Measurements from ENCODE around the gene FAM13B. TPM values are rescaled to one million over a fixed set of nuclear protein-coding genes. Genes with fewer than 3 reads are reported as not detected.

FAM13B gene
- total and polyA plus RNA-seq, 2 of the 8 experiments (the other 6 are each of a cell fraction or from before 2014, with no cell fraction given), result 6.4 to 17.0 TPM

DNA sequence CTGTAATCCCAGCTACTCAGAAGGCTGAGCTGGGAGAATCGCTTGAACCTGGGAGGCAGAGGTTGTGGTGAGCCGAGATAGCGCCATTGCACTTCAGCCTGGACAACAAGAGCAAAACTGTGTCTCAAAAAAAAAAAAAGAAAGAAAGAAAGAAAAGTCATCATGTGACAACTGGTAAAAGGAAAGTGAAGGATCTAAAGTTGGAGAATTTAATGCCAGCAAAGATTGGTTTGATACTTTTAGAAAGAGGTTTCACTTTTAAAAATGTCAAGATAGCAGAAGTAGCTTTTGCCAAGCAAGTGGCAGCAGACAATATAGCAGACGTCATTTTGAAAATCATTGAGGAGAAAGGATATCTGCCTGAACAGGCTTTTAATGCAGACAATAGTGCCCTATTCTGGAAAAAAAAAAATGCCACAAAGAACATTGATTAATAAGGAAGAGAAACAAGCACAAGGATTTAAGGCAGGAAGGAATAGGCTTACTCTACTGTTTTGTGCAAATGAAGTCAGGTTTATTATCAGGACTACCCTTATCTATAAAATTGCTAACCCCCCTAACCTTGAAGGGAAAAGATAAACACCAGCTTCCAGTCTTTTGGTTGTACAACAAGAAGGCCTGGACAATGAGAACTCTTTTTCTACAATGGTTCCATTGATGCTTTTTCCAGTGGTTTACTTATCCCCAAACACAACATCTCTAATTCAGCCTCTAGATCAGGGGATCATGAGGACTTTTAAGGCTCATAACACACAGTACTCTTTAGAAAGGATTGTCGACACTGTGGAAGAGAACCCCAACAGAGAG is 131.7 kb downstream of the FAM13B start:
- no peak overlapping the region for H4K91ac ChIP-seq (replicated peaks; ENCODE audit: insufficient read length, low read length)
- H3K23ac ChIP-seq (ENCODE audit: insufficient read length), result no peak overlapping the region
- 0 out of 2 replicates have a peak overlapping the region, but pooled peaks have one; percentile 34 for H2AFZ ChIP-seq (ENCODE audit: low read length)
- no peak overlapping the region for H2BK120ac ChIP-seq (replicated peaks; ENCODE audit: low read depth, low read length)
- no peak overlapping the region for H3K14ac ChIP-seq (ENCODE audit: insufficient read length)
- no peak overlapping the region for H4K5ac ChIP-seq (ENCODE audit: insufficient read length, low read depth, low read length)
- no peak overlapping the region for H3K4ac ChIP-seq (replicated peaks; ENCODE audit: insufficient read length, low read depth, low read length)
- H3K56ac ChIP-seq (replicated peaks; ENCODE audit: insufficient read length, low read depth, low read length), result no peak overlapping the region
- no peak overlapping the region for H3K9ac ChIP-seq (replicated peaks in 1 of 4; ENCODE audit: extremely low read depth in 1 of 4, low read depth in 3 of 4, low read length in 3 of 4)
- no peaks in the 10 kb centered on the region for H3K4me1 ChIP-seq (replicated peaks in 1 of 4; ENCODE audit: control insufficient read depth in 3 of 4, insufficient read depth in 4 of 4, low read length in 3 of 4)
- no peak overlapping the region for H2BK12ac ChIP-seq (ENCODE audit: low read depth, low read length)
- no peak overlapping the region for H2BK20ac ChIP-seq (ENCODE audit: low read length)
- H3K36me3 ChIP-seq (ENCODE audit: control insufficient read depth in 2 of 4, insufficient read depth in 4 of 4, low read length in 3 of 4), result no peaks in the 10 kb centered on the region
- H3K27ac ChIP-seq (ENCODE audit: low read depth, low read length), result no peak overlapping the region
- no peaks in the 10 kb centered on the region for H3K79me1 ChIP-seq (ENCODE audit: low read depth, low read length)
- H3K27me3 ChIP-seq (replicated peaks in 1 of 4; ENCODE audit: control insufficient read depth in 3 of 4, extremely low read depth in 1 of 4, insufficient read depth in 3 of 4, low read length in 3 of 4), result no peaks in the 10 kb centered on the region
- H3K9me3 ChIP-seq (ENCODE audit: insufficient read depth in 2 of 2, low read depth in 1 of 2, low read length in 1 of 2), result no peaks in the 10 kb centered on the region
- no peaks in the 10 kb centered on the region for H3K79me2 ChIP-seq (ENCODE audit: control insufficient read depth in 1 of 2, insufficient read depth in 2 of 2, low read length in 2 of 2)
- DNase-seq (ENCODE audit: low read depth in 1 of 2, low spot score in 2 of 2) (no peak), FAIRE-seq (no peak)
- H2BK5ac ChIP-seq (ENCODE audit: low read depth, low read length), result no peak overlapping the region
- H3K23me2 ChIP-seq (ENCODE audit: low read depth, low read length), result no peaks in the 10 kb centered on the region
- H3K18ac ChIP-seq (ENCODE audit: extremely low read depth, low read length), result no peak overlapping the region
- no peak overlapping the region for H2BK15ac ChIP-seq (ENCODE audit: low read length)
- CTCF ChIA-PET (ENCODE audit: partially characterized antibody), result interaction anchor here (0.7 to 0.9 kb wide), 2 partner anchors 12 to 162 kb away, joined by 3 to 4 read pairs; no protein-coding TSS in a partner anchor
- no peak overlapping the region for H4K8ac ChIP-seq (ENCODE audit: extremely low read depth, insufficient read depth, low read length)
- H4K20me1 ChIP-seq (replicated peaks in 1 of 2; ENCODE audit: control insufficient read depth in 1 of 2, insufficient read depth in 2 of 2, low read length in 2 of 2), result no peaks in the 10 kb centered on the region
- H2AK5ac ChIP-seq (ENCODE audit: low read depth, low read length), result no peak overlapping the region
- H3K4me2 ChIP-seq (ENCODE audit: insufficient read depth in 1 of 2, low read depth in 2 of 2, low read length in 2 of 2), result no peak overlapping the region
- H3K4me3 ChIP-seq (ENCODE audit: extremely low read depth in 1 of 4, insufficient read depth in 2 of 4, low read depth in 3 of 4, low read length in 4 of 4), result no peak overlapping the region
- 81% methylated on average over 3 of the region's 5 CpGs; no CpG with 5 or more reads in 1 of the 2 experiments for WGBS, 2 experiments (ENCODE audit: extremely low coverage in 1 of 2, insufficient coverage in 1 of 2, insufficient read length in 1 of 2, insufficient replicate concordance in 2 of 2, low coverage in 1 of 2, low lambda C conversion rate in 2 of 2, missing lambda C conversion rate in 1 of 2)
- POLR2A ChIA-PET (ENCODE audit: partially characterized antibody), result no interaction called here
- TF ChIP-seq CBX5 (IDR thresholded peaks at IDR 0.05; ENCODE audit: low read depth, low read length), result no peak
- TF ChIP-seq HDAC2 (IDR thresholded peaks at IDR 0.05; ENCODE audit: borderline replicate concordance in 1 of 2, low read depth in 2 of 2, low read length in 2 of 2), result no peak
- no peak for TF ChIP-seq E2F6 (IDR thresholded peaks at IDR 0.05)
- TF ChIP-seq CBX8 (IDR thresholded peaks at IDR 0.05; ENCODE audit: borderline replicate concordance, low read depth, low read length), result no peak
- no peak for TF ChIP-seq KDM4A (IDR thresholded peaks at IDR 0.05; ENCODE audit: low read depth, low read length, severe bottlenecking)
- no peak for TF ChIP-seq EZH2 (IDR thresholded peaks at IDR 0.05; ENCODE audit: low read depth, low read length, severe bottlenecking)
- no peak for TF ChIP-seq USF2 (IDR thresholded peaks at IDR 0.05; ENCODE audit: low read length)
- no peak for TF ChIP-seq MAFK (IDR thresholded peaks at IDR 0.05; ENCODE audit: low read depth, low read length)
- no peak for TF ChIP-seq FOSL1 (IDR thresholded peaks at IDR 0.05; ENCODE audit: insufficient read depth, low read depth, low read length)

Data from H1 (cell line).